ENCODE data around the gene OR6Q1. TPM values are rescaled to one million over a fixed set of nuclear protein-coding genes. Genes with fewer than 3 reads are reported as not detected.
"Not testable (repeated sequence)": the region's sequence is repeated elsewhere in the genome, so short reads cannot be mapped to it uniquely, and the experiment has no call there.

The OR6Q1 gene
- not detected for polyA plus RNA-seq (ENCODE audit: insufficient read length)

GRCh38 chr11:58030653-58031052 lies at the start of gene OR6Q1:
Gene OR6Q1 (plus strand): TSS chr11:58030953. CDS start chr11:58030953, 0 bp downstream.
- no peak for DNase-seq (ENCODE audit: low read depth)

- no peak for DNase-seq (ENCODE audit: low read depth)
These were observed 49.2 kb upstream of the OR6Q1 start for GRCh38 chr11:57981536-57981935.

GRCh38 chr11:57982776-57983175 lies 48.0 kb upstream of the OR6Q1 start:
- DNase-seq (ENCODE audit: low read depth): no peak

GRCh38 chr11:57983191-57983590 lies 47.6 kb upstream of the OR6Q1 start:
- DNase-seq (ENCODE audit: low read depth): no peak

- not testable (repeated sequence) for DNase-seq (ENCODE audit: low read depth)
These were observed 31.2 kb upstream of the OR6Q1 start for GRCh38 chr11:57999523-57999922.

GRCh38 chr11:58000021-58000420 lies 30.7 kb upstream of the OR6Q1 start:
- not testable (repeated sequence) for DNase-seq (ENCODE audit: low read depth)

- DNase-seq (ENCODE audit: low read depth): no peak
These were observed 30.1 kb upstream of the OR6Q1 start for GRCh38 chr11:58000699-58001098.

GRCh38 chr11:58003036-58003435 lies 27.7 kb upstream of the OR6Q1 start:
- DNase-seq (ENCODE audit: low read depth): no peak

GRCh38 chr11:58003591-58003990 lies 27.2 kb upstream of the OR6Q1 start:
- no peak for DNase-seq (ENCODE audit: low read depth)

GRCh38 chr11:58004664-58005063 lies 26.1 kb upstream of the OR6Q1 start:
- peak; percentile 2 for DNase-seq (ENCODE audit: low read depth)

GRCh38 chr11:58006940-58007339 lies 23.8 kb upstream of the OR6Q1 start:
- no peak for DNase-seq (ENCODE audit: low read depth)

- no peak for DNase-seq (ENCODE audit: low read depth)
These were observed 19.0 kb upstream of the OR6Q1 start for GRCh38 chr11:58011771-58012170.

- no peak for DNase-seq (ENCODE audit: low read depth)
These were observed 7.3 kb upstream of the OR6Q1 start, which contains the start of gene OR9Q1 for GRCh38 chr11:58023435-58023931. Gene OR9Q1 (plus strand): TSS chr11:58023881. CDS start chr11:58179445, 155,564 bp downstream.

- no peak for DNase-seq (ENCODE audit: low read depth)
These were observed 6.1 kb upstream of the OR6Q1 start for GRCh38 chr11:58024601-58025091.

- DNase-seq (ENCODE audit: low read depth): no peak
These were observed 3.4 kb upstream of the OR6Q1 start for GRCh38 chr11:58027341-58027740.

- DNase-seq (ENCODE audit: low read depth): no peak
These were observed 1.9 kb upstream of the OR6Q1 start for GRCh38 chr11:58028687-58029411.

GRCh38 chr11:58034471-58034870 lies 3.7 kb downstream of the OR6Q1 start:
- DNase-seq (ENCODE audit: low read depth): no peak

- no peak for DNase-seq (ENCODE audit: low read depth)
These were observed 8.8 kb downstream of the OR6Q1 start for GRCh38 chr11:58039589-58039988.

GRCh38 chr11:58043379-58043778 lies 12.6 kb downstream of the OR6Q1 start:
- no peak for DNase-seq (ENCODE audit: low read depth)

- no peak for DNase-seq (ENCODE audit: low read depth)
These were observed 15.5 kb downstream of the OR6Q1 start for GRCh38 chr11:58046231-58046630.

GRCh38 chr11:58047818-58048217 lies 17.1 kb downstream of the OR6Q1 start:
- DNase-seq (ENCODE audit: low read depth): no peak

- DNase-seq (ENCODE audit: low read depth): no peak
These were observed 25.2 kb downstream of the OR6Q1 start for GRCh38 chr11:58055806-58056401.

GRCh38 chr11:58057481-58057880 lies 26.7 kb downstream of the OR6Q1 start:
- DNase-seq (ENCODE audit: low read depth): no peak

All from forelimb muscle (tissue), 1 donor.